GM19324 (cell line): ENCODE data around the gene KIAA0753.

Experiments used
- ATAC-seq: cut with Tn5 transposase; IDR thresholded peaks from one replicate; pipeline ENCODE4 v1.9.1; 2021; ENCODE audit warnings: mild to moderate bottlenecking, moderate library complexity; ENCODE audit not compliant: unreplicated experiment, low FRiP score

Gene KIAA0753

GRCh38 chr17:6554342-6554741 is 86.2 kb downstream of the KIAA0753 start:
- no peak for ATAC-seq

DNA sequence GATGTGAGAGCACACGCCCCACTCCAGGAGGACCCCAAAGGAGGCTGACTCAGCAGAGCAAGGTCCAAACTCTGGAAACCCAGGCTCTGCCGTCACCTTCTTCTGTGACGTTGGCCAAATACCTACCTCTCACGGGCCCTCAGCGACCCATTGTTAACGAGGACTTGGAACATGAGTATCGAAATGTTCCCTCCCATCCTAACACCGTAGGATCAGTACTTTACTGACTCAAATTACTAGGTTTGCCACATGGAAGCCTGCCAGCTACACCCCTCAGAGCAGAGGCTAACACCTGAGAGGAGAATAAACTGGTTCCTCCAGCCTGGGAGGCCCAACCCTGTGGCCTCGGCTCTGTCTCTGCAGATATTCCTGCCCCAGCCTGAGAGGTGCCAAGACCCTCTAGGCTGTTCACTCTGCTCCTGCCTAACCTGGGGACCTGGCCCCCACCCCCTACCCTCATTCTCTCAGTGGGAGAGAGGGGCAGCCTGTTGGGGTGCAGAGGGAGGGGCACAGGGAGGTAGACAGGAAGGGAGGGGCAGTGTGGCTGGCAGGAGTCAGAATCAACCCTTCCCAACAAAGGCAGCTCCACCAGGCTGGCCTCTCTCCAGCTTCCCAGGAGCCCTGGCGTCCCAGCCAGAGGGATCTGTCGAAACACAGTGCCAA is 88.5 kb downstream of the KIAA0753 start:
- ATAC-seq = no peak

GRCh38 chr17:6551356-6551755 is 89.2 kb downstream of the KIAA0753 start:
- ATAC-seq = no peak

DNA sequence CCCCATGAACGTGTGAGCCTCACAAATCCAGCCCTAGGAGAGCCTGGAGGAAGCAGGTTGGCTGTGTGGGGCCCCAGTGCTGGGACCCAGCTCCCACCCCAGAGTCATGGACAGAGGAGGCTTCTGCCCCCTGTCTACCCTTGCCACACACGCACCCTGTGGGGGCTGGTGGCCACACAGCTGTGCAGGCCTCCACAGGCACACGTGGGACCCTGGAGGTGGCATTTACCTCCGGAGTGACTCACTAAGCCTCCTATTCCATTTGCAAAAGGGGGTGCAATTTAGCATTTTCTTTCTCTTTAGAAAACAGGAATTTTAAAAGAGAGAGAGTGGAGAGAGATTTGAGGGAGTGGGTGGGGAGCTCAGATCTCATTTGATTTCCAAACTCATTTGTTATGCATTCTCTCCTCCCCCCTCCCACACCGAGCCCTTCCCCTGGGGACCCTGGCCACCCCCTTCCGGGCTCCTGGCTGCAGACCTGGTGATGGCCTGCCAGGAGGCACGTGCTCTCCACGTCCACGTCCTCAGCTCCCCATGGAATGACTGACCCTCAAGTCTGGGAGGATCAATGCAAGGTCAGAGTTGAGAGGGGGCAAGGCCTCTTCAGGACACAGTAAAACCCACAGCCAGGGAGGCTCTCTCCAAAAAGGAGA is 91.0 kb downstream of the KIAA0753 start:
- no peak for ATAC-seq

DNA sequence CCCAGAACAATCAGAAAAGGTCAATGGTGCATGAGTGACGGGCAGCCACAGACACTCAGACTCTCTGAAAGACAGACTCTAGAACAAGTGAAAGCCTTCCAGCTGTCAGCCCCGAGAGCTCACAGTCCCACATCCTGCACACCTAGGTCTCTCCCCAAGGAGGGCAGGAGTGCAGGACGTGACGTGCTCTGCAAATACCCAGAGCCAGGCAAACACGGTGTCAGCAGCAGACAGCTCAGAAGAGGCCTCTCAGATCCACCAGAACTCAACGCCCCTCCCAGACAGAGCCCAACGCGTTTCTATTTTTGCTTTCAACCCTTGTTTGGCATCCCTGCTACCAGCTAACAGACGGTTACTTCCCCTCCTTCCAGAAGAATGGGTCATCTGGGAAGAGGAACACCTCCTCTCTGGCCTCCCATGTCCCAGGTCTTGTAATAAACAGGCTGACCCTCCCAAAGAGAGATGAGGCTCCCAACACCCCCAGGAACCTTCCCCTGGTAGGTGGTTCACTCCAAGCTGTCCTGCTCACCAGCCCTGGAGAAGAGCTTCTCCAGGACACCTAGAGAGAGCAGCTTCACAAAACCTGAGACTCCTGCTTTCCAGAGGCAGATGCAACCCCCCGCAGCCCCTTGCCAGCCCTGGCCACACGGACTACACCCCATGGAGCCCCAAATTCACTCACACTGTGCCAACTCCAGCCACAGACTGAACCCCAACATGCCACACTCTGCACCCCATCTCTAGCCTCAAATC is 91.8 kb downstream of the KIAA0753 start:
- ATAC-seq = no peak

DNA sequence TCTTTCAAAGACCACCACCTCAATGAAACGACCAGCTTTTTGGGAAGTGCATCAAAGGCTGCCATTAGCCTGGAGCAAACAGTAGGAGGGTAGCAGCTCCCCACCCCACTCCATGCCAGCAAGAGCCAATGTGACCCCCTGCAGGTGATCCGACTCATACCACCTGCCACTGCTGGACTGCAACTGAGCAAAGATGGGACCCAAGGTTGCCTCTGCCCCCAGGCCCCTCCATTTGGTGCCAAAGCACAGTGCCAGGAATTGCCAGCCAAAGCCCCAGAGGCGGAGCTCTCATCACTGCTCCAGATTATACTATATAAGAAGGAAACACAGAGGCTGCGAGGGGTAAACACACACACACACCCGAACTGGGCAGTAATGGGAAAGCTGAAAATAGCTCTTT is 92.5 kb downstream of the KIAA0753 start:
- ATAC-seq = no peak

DNA sequence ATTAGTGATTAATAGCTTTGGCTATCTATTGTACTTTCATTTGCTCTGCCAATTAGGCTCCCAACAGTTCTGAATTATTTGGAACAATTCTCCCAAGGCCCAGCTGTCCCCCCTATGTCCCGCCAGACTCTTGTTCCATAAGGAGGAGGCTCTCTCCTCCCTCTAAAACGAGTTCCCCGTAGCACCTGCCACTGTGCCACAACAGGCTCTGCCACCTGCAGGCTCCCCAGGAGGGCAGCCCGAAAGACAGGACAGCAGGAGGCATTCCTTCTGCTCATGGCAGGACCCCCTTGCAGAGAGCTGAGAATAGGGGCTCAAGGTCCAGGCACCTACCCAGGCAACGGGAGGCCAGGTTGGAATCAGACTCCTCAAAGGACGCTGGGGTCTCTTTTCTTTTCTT is 93.2 kb downstream of the KIAA0753 start:
- no peak for ATAC-seq

GRCh38 chr17:6546069-6546718 is 94.3 kb downstream of the KIAA0753 start:
- ATAC-seq = no peak

GRCh38 chr17:6545291-6545690 is 95.2 kb downstream of the KIAA0753 start:
- ATAC-seq = no peak

DNA sequence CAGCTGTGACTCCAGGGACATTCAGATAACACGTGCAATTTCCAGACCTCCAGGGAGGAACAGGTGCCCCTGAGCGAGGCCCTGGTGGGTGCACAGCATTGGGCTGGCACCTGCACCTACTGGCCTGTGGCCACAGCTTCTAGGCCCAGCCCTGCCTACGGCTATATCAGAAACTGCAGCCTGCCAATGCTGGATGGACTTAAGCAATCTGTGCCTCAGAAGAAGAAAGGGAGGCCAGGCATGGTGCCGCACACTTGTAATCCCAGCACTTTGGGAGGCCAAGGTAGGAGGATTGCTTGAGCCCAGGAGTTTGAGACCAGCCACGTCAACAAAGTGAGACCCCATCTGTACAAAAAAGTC is 96.5 kb downstream of the KIAA0753 start:
- ATAC-seq = no peak

GRCh38 chr17:6543079-6544010 is 97.2 kb downstream of the KIAA0753 start:
- ATAC-seq = no peak

- ATAC-seq = no peak
Observed at GRCh38 chr17:6542577-6542976, 97.9 kb downstream of the KIAA0753 start.

- ATAC-seq = no peak
Observed at GRCh38 chr17:6541886-6542285, 98.6 kb downstream of the KIAA0753 start.

GRCh38 chr17:6539871-6540270 is 100.6 kb downstream of the KIAA0753 start:
- no peak for ATAC-seq

DNA sequence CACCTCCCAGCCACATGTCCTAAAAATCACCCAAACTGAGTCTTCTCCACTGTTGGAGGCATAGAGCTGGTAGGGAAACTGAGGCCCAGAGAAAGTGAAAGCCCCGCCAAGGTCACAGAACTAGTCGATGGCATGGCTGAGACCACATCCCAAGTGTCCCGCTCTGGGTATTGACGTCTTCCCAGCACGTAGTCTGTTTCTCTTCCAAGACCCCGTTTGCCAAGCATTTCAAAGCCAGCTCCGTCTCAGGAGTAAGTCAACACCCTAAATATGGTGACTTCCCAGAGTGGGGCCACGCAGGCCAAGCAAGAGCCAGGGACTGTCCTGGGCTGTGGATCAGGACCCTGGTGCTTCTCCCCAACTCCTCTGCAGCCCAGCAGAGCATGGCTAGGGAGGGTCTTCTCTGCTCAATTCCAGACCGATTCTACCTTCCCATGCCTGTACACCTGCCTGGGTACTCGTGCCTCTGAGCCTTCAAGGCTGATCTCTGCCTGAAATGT is 103.9 kb downstream of the KIAA0753 start:
- ATAC-seq = no peak

- ATAC-seq = no peak
Observed at GRCh38 chr17:6536053-6536452, 104.5 kb downstream of the KIAA0753 start.

DNA sequence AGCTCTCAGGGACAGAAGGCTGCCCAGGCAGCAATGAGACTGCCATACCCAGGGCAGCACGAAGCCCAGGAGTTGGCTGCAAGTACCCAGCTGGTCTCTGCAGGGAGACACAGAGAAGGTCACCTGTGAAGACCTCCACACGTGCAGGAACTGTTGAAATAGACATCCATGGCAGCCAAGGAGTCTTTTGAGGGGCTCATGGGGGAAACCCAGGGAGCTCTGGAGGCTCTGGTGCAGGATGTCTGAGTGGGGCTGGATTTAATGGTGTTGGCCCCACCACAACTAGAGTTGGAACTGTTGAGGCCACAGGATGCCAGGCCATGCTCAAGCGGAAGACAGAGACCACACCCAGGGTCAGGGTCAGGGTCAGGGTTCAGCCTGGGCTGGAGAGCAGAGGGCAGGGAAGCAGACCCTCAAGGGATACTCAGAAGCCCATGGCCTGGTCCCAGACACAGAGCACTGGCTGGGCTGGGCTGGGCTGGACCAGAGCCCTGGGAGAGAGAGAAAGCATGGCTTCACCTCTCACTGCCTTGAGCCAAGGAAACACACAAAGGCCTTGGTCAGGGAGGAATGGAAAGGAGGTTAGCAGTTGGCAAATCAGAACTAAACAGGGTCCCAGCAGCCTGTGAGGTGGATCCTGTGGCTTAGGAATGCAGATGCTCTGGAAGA is 105.5 kb downstream of the KIAA0753 start:
- ATAC-seq = no peak

- ATAC-seq = no peak
Observed at GRCh38 chr17:6532441-6532885, 108.0 kb downstream of the KIAA0753 start.

DNA sequence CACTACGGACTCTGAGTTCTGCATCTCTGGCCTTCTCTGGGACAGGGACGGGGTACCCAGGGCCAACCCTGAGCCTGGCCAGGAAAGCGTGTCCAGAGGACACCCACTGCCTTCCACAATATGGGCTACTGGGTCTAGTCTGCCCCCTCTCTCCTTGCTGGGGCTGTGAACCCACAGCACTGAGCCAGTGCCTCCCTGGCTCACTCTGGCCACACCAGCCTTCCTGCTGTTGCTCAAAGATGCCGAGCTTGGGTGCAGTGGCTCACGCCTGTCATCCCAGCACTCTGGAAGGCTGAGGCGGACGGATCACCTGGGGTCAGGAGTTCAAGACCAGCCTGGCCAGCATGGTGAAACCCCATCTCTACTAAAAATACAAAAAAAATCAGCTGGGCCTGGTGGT is 108.9 kb downstream of the KIAA0753 start:
- ATAC-seq = no peak
